Hematopoietic multipotent progenitor cell (in vitro differentiated cells): ENCODE data around the gene NFU1. TPM values are rescaled to one million over a fixed set of nuclear protein-coding genes. Genes with fewer than 3 reads are reported as not detected.
"Not testable (repeated sequence)": the region's sequence is repeated elsewhere in the genome, so short reads cannot be mapped to it uniquely, and the experiment has no call there.

Experiments used
- DNase-seq, 3 donors: peaks; one replicate each; pipeline ENCODE4 v3.0.0-alpha.2; 2011 to 2015; ENCODE audit warnings: low read depth in 2 of 3, low spot score in 2 of 3
- total RNA-seq: library from RNA; depleted of rRNA; stranded (reverse); fragments of >200 nt; gene quantifications from one replicate; pipeline ENCODE4 v1.2.3, GENCODE V29; 2012

Gene NFU1
- total RNA-seq, 1 donor: 21.3 TPM

DNA sequence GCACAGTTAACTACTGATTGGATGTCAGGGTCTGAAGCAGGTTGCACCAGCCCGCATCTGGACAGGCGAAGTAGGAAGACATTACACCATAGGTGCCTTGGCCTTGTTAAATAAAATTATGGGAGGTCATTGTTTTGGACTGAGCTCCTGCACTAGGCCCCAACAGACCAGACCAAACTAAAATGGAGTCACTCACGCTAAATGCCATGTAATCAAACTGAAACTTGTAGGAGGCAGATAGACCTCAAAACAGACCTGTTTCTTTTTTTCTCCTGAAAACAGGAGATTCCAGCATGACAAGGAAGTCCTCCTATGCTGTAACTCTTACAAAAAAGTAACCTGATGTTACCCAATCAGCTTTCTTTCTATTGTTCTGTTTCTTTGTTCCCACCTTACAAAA, 15.5 kb upstream of the NFU1 start:
- no peak for DNase-seq

DNA sequence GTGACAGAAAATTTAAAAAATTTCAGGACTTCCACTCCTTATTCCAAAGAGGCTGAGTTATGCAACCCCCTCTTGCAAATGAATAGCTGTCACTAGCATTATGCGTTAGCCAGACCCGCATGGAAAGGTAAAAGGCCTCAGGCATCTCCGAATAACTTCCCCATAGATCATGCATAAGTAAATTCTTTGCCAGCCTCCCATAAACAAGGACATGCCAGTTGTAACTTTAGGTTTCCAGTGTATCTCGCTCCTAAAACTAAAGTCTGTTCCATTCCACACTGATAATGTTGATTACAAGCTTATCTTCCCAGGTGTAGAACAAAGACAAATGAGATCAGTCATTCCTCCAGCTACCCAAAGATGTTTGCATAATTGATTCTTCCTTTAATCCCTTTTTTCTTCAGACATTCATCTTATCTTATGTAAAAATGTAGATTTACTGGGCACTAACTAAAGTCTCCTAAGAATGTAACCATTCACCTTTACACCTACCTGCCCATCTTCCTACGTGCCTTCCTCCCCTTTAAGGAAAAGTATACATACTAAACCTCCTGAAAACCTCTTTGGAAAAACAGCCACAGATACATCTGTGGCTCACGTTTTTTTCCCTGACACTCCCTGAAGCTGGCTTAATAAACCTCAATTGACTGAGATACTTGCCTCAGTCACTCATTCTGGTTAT, 13.6 kb upstream of the NFU1 start:
- DNase-seq: no peak

DNA sequence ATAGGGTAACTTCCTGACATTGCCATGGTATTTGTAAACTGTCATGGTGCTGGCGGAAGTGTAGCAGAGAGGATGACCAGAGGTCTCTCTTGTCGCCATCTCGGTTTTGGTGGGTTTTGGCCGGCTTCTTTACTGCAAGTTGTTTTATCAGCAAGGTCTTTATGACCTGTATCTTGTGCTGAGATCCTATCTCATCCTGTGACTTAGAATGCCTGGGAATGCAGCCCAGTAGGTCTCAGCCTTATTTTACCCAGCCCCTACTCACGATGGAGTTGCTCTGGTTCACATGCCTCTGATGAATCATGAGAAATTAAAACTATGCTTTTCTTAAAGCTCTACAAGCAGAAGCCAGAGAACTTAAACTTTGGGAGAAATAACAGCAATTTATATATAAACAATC, 12.7 kb upstream of the NFU1 start:
- DNase-seq: no peak

DNA sequence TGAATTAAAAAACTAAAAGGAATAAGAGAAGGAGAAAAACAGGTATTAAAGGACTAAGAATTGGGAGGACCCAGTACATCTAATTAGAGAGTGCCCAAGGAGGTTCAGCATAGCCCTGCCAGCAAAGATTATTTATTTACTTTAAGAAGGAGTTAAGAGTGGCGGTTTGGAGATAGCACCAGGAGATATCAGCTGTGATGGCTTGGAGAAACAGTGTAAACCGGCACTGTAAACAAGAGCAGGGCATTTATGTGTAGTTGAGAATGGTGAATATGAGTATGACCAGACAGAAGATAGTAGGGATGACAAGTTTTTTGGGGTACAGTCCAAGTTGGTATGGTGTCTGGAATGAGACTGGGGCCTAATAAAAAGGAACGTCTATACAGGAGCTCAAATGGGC, 6.4 kb upstream of the NFU1 start:
- DNase-seq: not testable (repeated sequence)

DNA sequence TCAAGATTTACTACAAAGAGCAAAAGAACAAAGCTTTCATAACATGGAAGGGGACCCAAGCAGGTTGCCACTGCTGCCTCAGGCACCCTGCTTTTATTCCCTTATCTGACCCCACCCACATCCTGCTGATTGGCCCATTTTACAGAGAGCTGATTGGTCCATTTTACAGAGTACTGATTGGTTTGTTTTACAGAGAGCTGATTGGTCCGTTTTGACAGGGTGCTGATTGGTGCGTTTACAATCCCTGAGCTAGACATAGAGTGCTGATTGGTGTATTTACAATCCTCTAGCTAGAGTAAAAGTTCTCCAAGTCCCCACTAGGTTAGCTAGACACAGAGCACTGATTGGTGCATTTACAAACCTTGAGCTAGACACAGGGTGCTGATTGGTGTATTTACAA, 2.3 kb upstream of the NFU1 start:
- not testable (repeated sequence) for DNase-seq

DNA sequence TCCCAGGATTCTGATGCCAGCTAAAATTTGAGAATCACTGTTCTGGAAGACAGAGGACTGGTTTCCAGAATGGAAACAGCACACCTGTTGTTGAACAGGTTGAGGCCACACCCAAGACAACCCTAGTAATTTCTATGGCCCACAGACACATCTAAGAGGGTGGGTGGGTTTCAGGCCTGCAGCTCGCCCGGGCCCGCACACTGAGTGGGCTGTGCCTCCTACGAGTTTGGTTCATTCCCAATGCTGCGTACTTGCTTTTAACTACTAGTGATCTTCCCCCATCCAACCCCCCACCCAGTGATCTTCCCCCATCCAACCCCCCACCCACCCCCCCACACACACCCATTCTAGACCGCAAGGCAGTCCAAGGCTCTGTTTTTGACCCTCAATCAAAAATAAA, 1.3 kb upstream of the NFU1 start:
- DNase-seq: no peak

DNA sequence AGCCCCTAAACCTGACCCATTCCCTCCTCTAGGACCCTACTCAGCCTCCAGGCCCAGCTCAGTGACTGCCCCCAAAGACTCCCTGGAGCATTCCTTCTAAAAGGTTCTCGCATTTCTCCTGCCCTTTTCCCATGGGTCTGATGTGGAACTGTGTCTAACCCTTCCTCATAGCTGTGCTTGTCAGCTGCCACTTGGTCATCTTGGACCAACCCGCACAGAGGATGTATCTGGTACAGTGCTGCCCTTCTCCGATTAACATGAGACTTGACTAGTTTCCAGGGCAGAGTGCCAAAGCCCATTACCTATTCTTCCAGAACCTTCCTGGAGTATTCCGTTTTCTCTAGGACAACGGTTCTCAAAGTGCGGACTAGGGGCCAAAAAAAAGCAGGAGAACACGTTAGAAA, 518 bp upstream of the NFU1 start:
- no peak for DNase-seq

DNA sequence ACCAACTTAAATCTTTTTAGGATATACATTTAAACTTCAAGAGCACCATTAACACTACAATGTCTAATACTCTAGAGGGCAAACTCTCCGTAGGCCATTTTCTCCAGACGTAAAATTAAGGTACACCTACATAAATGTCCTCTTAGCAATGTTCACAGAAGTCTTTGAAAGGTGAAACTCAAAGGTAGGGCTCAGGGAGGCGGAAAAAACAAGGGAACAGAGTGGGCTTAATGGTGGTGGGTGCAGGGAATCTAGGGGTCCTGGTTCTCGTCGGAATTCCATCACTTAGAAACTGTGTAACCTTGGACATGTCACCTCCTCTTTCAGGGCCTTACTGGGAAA, 668 bp downstream of the NFU1 start:
- DNase-seq: peak in 2 of 3 donors; percentile 19 to 31

DNA sequence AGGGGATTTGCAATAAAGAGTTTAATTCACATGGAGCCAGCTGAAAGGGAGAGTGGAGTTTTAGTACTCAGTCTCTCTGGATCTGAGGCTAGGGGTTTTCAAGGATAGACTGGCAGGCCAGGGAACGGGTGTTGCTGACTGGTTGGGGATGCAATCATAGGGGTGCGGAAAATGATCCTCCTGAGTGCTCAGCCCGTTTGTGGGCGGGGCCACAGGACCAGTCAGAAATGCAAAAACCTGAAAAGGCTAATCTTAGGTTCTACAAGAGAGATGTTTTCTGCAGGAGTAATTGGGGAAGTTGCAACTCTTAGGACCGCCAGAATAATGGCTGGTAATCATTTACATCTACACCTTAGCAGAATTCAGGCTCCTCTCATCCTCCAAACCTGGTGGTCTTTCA, 2.5 kb downstream of the NFU1 start:
- no peak for DNase-seq

DNA sequence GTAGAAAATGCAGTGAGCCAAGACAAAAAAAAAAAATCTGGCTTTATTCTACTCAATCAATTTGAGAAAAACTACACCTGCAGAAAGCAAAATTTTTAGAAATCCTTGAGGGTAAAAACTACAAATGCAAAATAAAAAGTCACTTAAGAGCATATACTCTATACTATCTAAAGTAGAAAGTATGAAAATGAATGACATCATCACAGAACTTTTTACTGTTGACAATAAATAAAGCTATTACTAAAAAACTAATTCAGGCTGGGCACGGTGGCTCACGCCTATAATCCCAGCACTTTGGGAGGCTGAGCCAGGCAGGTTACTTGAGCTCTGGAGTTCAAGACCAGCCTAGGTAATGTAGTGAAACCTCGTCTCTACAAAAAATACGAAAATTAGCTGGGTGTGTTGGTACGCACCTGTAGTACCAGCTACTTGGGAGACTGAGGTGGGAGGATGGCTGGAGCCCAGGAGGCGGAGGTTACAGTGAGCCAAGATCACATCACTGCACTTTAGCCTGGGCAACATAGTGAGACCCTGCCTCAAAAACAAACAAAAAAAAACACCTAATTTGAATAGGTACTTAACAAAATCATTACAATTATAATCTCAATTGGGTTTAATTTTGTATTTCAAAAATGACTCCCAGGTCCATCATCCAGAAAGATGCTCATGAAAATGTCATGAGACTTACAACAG, 7.6 kb downstream of the NFU1 start:
- no peak for DNase-seq

DNA sequence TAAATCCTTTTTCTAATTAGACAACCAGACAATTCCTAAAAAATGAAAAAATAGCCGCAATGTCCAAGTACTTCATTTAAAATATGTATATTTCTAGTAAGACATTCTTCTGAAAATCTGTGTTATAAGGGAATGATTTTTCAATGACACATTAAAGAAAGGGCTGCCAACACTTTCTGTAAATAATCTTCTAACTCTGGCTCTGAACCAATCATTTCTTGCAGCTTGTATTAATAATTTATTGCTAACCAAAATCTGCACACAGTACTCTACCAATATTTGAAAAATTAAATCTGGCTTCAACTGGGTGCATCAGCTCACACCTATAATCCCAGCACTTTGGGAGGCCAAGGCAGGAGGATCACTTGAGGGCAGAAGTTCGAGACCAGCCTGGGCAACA, 8.3 kb downstream of the NFU1 start:
- DNase-seq: no peak

DNA sequence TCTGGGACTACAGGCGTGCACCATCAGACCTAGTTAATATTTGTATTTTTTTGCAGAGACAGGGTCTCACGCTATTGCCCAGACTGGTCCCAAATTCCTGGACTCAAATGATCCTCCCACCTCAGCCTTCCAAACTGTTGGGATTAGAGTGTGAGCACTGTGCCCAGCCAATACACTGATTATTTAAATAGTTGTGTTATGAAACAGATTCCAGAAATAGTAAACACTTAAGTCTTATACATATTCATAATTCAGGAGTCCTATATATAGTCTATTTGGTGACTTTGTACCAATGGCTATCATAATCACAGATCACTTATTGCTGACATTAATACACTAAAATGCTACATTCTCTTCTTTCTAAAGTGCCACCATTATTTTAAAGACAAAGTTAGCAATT, 12.8 kb downstream of the NFU1 start:
- DNase-seq: no peak

DNA sequence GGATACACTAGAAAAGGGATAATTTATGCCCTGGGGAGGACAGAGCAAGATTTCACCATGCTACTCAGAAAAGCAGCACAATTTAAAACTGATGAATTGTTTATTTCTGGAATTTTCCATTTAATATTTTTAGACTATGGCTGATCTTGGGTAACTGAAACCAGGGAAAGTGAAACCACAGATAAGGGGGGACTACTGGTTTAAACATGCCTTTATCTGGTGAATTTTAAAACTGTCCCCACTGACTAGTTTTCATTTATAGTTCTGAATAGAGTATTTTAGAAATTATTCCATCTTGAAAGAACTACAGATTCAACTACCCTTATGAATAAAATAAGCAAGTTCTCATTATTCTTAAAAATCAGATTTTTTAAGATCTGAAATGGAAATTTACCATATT, 15.0 kb downstream of the NFU1 start:
- no peak for DNase-seq

DNA sequence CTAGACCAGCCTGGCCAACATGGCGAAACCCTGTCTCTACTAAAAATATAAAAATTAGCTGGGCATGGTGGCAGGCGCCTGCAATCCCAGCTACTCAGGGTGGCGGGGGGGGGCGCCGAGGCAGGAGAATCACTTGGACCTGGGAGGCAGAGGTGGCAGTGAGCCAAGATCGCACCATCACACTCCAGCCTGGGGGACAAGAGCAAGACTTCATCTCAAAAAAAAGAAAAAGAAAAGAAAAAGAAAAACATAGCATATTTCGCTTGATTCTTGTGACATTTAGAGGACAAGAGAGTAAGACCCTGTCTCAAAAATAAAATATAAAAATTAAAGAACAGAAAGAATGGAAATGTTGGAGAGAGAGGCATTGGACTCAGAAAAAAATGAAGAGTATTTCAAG, 18.1 kb downstream of the NFU1 start:
- DNase-seq: not testable (repeated sequence)

DNA sequence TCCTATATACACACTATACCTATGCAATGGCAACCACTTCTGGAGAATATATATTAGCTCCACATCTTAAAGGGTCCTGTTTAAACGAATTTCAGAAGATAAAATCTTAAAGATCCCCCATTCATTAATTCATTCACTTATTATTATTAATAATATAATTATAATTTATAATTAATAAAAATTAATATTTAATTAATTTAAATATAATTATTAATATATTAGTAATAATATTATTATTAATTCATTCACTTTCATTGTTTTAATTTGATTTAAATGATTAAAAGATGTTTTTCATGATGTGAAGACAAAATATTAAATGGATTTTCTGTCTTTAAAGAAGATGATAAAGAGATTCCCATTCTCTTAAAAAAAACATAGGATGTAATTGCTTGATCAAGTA, 21.1 kb downstream of the NFU1 start:
- DNase-seq: no peak

DNA sequence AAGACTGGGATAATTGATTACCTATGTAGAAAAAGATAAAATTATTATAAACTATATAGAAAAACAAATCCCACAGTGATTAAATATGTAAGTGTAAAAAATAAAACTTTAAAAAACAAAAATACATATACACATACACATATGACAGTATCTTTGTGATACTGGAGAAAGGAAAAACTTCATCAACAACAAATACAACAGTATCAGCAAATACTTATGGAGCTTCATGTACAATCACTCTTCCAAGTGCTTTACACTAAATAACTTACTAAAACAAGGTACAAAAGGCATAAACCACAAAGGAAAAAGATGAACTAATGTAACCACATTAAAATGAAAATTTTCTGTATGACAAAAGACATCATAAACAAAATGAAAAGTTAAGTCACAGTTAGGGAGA, 26.1 kb downstream of the NFU1 start:
- DNase-seq: no peak

DNA sequence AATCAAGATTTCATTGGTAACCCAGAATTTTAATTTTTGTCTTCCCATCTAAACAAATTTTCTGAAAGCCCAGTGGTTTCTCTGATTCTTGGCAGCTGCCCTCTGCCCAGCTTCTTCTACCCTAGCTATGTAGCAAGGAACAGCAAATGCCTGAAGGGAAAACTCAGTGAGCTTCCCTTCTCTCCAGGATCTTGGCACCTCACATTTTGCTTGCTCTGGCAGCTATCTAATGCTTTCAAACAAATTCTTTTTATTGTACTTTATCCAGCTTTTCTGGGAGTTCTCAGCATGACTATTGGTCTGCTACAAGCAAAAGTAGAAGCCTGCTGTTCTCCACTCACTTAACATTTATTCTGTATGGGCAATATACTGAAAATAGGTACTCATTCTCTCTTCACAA, 31.9 kb downstream of the NFU1 start:
- DNase-seq: no peak

DNA sequence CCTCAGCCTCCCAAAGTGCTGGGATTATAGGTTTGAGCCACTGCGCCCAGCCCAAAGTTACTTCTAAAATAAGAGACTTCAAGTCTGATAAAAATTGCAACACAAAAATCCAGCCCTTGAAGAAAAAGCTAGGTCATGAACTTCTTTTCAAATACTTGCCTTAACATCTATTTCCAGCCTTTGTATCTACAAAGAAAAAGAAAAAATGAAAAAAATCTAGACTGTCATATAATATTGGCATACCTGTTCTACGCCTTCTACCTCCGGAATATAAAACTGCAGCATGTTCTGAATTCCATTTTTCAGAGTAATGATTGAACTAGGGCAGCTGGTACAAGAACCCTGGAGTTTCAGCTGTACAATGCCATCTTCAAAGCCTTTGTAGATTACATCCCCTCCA, 37.1 kb downstream of the NFU1 start:
- no peak for DNase-seq

DNA sequence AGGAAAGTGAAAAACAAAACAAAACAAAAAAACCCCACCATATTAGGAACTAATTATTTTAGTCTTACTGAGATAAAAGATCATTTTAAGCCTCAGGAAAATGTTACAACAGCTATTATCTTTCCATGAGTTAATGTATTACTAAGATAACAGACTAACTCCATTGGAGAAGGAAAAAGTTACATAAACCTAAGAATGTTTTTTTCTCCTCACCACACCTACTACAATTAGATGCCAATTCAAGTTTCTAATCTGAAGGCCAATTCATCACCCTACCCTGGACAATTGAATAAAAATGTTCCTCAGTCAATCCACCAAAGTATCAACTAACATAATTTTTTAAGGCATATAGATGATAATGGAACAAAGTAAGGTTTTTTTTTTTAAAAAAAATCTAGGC, 40.0 kb downstream of the NFU1 start:
- DNase-seq: no peak

DNA sequence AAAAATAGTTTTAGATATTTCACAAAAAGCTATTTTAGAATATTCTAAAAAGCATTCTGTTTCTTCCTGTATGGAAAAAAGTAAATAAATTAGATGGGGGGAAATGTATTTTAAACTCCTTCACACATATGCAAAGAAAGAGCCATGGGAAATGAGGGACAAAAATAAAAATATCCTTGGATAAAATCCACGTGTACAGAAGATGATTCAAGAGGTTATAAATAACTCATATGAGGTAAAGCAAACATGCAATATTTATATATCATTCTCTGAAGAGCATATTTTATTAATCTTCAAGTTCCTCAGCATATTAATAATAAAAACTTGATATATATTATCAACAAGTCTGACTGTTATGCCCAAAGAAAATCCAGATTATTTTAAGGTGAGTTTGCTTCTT, 41.4 kb downstream of the NFU1 start:
- DNase-seq: no peak

DNA sequence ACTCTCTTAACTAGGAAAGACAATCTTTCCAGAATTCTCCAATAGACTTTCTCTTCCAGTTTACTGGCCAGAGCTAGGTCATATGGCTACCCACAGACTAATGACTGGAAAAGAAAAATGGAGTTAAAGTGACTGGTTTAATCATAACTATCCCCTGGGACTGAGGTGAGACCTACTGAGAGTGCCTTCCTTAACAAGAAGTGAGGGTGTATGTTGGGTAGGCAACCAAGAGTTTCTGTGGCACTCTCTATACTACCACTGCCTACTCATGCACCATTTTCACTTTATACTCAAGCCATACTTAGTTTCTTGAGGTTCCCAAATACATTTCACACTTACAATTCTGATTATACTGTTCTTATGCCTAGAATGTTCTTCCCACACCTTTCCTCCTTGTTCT, 43.3 kb downstream of the NFU1 start:
- no peak for DNase-seq

DNA sequence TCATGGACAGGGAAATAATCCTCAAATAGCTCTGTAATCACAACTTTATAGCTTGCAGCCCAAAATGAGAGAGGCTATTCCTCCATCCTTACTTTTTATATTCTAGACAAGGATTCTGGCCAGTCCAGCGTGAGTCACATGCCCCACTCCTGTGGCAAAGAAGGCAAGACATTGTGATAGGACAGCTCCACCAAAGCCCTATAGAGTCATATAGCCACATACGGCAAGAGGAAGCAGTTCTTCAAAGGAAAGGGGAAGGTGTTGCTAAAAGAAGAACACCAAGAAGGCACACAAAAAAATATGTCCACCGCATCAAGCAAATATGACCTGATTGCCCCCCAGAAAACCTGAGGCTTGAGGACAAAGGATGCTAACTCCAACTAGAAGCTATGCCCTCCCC, 46.8 kb downstream of the NFU1 start:
- DNase-seq: no peak

DNA sequence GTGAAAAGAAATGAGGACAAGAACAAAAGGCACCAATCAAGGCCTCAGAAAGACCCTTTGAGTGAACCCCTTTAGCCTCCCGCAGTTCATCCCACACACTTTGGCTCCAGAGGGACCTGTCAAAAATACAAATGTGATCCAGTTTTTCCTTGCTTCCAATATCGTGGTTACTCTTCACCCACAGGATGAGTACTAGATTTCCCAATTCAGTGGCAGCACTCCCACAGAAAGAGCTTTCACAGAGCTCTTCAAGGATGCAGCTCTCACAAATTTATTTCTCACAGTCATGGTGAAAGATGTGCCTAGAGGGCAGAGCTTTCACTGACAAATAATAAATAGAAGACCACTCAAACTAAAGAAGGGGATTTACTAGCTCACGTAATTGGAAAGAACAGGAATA, 47.2 kb downstream of the NFU1 start:
- no peak for DNase-seq
